GM10266 (cell line): Measurements from ENCODE around the gene DDX39B.

Experiments
- DNase-seq: peaks from one replicate; pipeline ENCODE4 v3.0.0; 2012; ENCODE audit errors: extremely low spot score
- TF ChIP-seq, protein P1 (sequence below): IDR thresholded peaks from 2 replicates; pipeline ENCODE4 v1.5.1; 2012; ENCODE audit warnings: mild to moderate bottlenecking, low read depth; ENCODE audit not compliant: control insufficient read depth, insufficient read depth; ENCODE audit errors: missing control alignments

DDX39B gene

GRCh38 chr6:31579119-31579505, 37.3 kb upstream of the DDX39B start:
- TF ChIP-seq, protein P1, sequence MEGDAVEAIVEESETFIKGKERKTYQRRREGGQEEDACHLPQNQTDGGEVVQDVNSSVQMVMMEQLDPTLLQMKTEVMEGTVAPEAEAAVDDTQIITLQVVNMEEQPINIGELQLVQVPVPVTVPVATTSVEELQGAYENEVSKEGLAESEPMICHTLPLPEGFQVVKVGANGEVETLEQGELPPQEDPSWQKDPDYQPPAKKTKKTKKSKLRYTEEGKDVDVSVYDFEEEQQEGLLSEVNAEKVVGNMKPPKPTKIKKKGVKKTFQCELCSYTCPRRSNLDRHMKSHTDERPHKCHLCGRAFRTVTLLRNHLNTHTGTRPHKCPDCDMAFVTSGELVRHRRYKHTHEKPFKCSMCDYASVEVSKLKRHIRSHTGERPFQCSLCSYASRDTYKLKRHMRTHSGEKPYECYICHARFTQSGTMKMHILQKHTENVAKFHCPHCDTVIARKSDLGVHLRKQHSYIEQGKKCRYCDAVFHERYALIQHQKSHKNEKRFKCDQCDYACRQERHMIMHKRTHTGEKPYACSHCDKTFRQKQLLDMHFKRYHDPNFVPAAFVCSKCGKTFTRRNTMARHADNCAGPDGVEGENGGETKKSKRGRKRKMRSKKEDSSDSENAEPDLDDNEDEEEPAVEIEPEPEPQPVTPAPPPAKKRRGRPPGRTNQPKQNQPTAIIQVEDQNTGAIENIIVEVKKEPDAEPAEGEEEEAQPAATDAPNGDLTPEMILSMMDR, result no peak
- DNase-seq, result no peak

GRCh38 chr6:31578184-31579118, 36.6 kb upstream of the DDX39B start:
- no peak for DNase-seq
- TF ChIP-seq, protein P1, result no peak

DNA sequence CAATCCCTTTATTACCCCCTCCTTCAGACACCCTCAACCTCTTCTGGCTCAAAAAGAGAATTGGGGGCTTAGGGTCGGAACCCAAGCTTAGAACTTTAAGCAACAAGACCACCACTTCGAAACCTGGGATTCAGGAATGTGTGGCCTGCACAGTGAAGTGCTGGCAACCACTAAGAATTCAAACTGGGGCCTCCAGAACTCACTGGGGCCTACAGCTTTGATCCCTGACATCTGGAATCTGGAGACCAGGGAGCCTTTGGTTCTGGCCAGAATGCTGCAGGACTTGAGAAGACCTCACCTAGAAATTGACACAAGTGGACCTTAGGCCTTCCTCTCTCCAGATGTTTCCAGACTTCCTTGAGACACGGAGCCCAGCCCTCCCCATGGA, 35.8 kb upstream of the DDX39B start:
- no peak for DNase-seq
- TF ChIP-seq, protein P1, result no peak

DNA sequence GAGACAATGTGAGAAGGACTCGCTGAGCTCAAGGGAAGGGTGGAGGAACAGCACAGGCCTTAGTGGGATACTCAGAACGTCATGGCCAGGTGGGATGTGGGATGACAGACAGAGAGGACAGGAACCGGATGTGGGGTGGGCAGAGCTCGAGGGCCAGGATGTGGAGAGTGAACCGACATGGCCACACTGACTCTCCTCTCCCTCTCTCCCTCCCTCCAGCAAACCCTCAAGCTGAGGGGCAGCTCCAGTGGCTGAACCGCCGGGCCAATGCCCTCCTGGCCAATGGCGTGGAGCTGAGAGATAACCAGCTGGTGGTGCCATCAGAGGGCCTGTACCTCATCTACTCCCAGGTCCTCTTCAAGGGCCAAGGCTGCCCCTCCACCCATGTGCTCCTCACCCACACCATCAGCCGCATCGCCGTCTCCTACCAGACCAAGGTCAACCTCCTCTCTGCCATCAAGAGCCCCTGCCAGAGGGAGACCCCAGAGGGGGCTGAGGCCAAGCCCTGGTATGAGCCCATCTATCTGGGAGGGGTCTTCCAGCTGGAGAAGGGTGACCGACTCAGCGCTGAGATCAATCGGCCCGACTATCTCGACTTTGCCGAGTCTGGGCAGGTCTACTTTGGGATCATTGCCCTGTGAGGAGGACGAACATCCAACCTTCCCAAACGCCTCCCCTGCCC, 35.2 kb upstream of the DDX39B start:
- TF ChIP-seq, protein P1, result no peak

DNA sequence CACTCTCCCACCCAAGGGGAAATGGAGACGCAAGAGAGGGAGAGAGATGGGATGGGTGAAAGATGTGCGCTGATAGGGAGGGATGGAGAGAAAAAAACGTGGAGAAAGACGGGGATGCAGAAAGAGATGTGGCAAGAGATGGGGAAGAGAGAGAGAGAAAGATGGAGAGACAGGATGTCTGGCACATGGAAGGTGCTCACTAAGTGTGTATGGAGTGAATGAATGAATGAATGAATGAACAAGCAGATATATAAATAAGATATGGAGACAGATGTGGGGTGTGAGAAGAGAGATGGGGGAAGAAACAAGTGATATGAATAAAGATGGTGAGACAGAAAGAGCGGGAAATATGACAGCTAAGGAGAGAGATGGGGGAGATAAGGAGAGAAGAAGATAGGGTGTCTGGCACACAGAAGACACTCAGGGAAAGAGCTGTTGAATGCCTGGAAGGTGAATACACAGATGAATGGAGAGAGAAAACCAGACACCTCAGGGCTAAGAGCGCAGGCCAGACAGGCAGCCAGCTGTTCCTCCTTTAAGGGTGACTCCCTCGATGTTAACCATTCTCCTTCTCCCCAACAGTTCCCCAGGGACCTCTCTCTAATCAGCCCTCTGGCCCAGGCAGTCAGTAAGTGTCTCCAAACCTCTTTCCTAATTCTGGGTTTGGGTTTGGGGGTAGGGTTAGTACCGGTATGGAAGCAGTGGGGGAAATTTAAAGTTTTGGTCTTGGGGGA, 34.3 kb upstream of the DDX39B start:
- DNase-seq, result no peak
- TF ChIP-seq, protein P1, result no peak

More for the DNA sequence above, 35.2 kb upstream of the DDX39B start:
- DNase-seq, result peak; percentile 65

GRCh38 chr6:31575335-31575901, 33.6 kb upstream of the DDX39B start, which contains the start of gene TNF:
TSS of gene TNF (plus strand) at chr6:31575565. CDS start at chr6:31575742, 177 bp downstream.
- TF ChIP-seq, protein P1, result no peak
- peak; percentile 83 for DNase-seq
